ENCODE results near the gene ATP11B. TPM values are rescaled to one million over a fixed set of nuclear protein-coding genes. Genes with fewer than 3 reads are reported as not detected.

ATP11B gene
- total RNA-seq, 6 donors from 2014 or later, result 56.4 to 102 (median 83.2) TPM

DNA sequence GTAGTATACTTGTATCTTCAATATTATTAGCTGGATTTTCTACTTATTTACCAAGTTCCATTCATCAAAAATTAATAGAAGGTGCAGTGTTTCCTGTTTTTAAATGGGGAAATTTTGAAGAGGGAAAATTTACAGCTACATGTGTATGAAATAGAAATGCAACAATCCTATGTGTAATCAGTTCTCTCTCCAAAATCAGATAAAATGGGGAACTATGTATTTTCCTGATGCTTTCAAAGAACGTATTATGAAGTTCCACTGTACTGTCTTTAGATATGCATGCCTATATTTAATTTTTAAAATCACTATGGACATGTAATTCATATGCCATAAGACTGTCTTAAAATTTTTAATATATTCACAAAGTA, 143.6 kb downstream of the ATP11B start:
- ATAC-seq (ENCODE audit: low FRiP score in 2 of 2) (no peak), DNase-seq (no peak)
- no peak overlapping the region for H3K4me3 ChIP-seq
- TF ChIP-seq POLR2AphosphoS5 (IDR thresholded peaks at IDR 0.05) (no peak), EP300 (IDR thresholded peaks at IDR 0.05) (no peak), POLR2A (IDR thresholded peaks at IDR 0.05) (no peak)
- TF ChIP-seq, protein P1, sequence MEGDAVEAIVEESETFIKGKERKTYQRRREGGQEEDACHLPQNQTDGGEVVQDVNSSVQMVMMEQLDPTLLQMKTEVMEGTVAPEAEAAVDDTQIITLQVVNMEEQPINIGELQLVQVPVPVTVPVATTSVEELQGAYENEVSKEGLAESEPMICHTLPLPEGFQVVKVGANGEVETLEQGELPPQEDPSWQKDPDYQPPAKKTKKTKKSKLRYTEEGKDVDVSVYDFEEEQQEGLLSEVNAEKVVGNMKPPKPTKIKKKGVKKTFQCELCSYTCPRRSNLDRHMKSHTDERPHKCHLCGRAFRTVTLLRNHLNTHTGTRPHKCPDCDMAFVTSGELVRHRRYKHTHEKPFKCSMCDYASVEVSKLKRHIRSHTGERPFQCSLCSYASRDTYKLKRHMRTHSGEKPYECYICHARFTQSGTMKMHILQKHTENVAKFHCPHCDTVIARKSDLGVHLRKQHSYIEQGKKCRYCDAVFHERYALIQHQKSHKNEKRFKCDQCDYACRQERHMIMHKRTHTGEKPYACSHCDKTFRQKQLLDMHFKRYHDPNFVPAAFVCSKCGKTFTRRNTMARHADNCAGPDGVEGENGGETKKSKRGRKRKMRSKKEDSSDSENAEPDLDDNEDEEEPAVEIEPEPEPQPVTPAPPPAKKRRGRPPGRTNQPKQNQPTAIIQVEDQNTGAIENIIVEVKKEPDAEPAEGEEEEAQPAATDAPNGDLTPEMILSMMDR (IDR thresholded peaks at IDR 0.05), result no peak
- peaks cover 0 to 3% (median 0%) of the 10 kb centered on the region in 4 donors for H3K4me1 ChIP-seq
- peaks cover 0 to 6% (median 0%) of the 10 kb centered on the region in 4 donors for H3K36me3 ChIP-seq
- no peaks in the 10 kb centered on the region for H3K27me3 ChIP-seq
- H3K27ac ChIP-seq, result no peak overlapping the region
- peaks cover 0 to 10% (median 5%) of the 10 kb centered on the region in 4 donors for H3K9me3 ChIP-seq
- WGBS, 2 donors, result 63 to 73% methylated on average over 1 of the region's 1 CpG

DNA sequence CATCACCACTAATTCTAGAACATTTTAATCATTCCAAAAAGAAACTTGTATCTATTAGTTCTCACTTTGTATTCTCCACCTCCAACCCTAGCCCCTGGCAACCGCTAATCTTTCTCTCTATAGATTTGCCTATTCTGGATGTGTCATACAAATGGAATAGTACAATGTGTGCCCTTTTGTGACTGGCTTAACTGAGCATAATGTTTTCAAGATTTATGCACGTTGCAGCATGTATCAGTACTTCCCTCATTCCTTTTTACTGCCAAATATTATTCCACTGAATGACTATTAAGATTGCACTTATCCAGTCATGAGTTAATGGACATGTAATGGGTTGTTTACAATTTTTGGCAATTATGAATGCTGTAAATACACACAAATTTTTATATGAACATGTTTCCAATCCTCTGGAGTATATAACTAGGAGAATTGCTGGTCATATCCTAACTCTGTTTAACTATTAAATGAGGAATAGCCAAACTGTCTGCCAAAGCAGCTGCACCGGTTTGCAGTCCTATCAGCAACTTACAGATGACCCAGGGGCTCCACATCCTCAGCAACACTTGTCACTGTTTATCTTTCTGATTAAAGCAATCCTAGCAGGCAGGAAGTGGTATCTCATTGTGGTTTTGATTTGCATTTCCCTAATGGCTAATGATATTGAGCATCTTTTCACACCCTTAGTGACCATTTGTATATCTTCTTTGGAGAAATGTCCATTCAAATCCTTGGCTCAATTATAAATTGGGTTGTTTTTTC, 144.2 kb downstream of the ATP11B start:
- ATAC-seq (ENCODE audit: low FRiP score in 2 of 2) (no peak), DNase-seq (no peak)
- Histone ChIP-seq H3K27ac (no peak overlapping the region), H3K4me1 (peaks cover 0 to 3% (median 0%) of the 10 kb centered on the region in 4 donors), H3K4me3 (no peak overlapping the region), H3K27me3 (no peaks in the 10 kb centered on the region), H3K9me3 (peaks cover 0 to 5% (median 2%) of the 10 kb centered on the region in 4 donors), H3K36me3 (peaks cover 0 to 6% (median 0%) of the 10 kb centered on the region in 4 donors)
- TF ChIP-seq EP300 (IDR thresholded peaks at IDR 0.05) (no peak), POLR2AphosphoS5 (IDR thresholded peaks at IDR 0.05) (no peak), POLR2A (IDR thresholded peaks at IDR 0.05) (no peak)
- TF ChIP-seq, protein P1 (IDR thresholded peaks at IDR 0.05), result no peak
- 54 to 60% methylated on average over 3 of the region's 3 CpGs for WGBS, 2 donors

DNA sequence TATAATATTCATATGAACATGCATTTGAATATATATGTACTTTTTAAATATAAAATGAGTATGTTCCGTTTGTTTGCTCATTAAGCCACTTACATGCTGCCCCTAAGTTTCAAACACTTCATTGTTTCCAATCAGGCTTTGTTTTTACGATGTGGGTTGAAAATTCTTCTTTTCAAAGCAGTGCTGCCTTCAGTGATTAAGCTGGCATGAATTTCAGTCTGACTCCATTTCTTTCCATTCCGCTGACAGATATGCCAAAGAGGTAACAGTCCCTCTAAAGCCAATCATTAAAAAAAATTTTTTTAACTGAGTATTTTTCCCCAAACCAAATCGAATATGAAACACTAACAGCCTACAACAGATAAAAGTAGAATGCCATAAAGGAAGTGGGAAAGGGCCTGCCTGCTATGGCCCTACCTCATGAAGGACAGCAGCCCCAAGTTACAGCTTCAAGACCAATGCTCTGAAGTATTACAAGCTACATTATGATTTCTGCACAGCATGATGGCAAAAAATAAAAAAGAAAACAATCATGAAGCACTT, 147.0 kb downstream of the ATP11B start:
- TF ChIP-seq, protein P1 (IDR thresholded peaks at IDR 0.05), result no peak
- no peak for TF ChIP-seq POLR2A (IDR thresholded peaks at IDR 0.05)
- no peak for TF ChIP-seq POLR2AphosphoS5 (IDR thresholded peaks at IDR 0.05)
- TF ChIP-seq EP300 (IDR thresholded peaks at IDR 0.05), result no peak
- ATAC-seq (ENCODE audit: low FRiP score in 2 of 2) (no peak), DNase-seq (no peak)
- Histone ChIP-seq H3K4me1 (peaks cover 0 to 3% (median 0%) of the 10 kb centered on the region in 4 donors), H3K27ac (no peak overlapping the region), H3K4me3 (no peak overlapping the region), H3K36me3 (peaks cover 0 to 18% (median 7%) of the 10 kb centered on the region in 4 donors), H3K9me3 (no peaks in the 10 kb centered on the region), H3K27me3 (no peaks in the 10 kb centered on the region)
- WGBS, 2 donors, result 91 to 96% methylated on average over 4 of the region's 4 CpGs

DNA sequence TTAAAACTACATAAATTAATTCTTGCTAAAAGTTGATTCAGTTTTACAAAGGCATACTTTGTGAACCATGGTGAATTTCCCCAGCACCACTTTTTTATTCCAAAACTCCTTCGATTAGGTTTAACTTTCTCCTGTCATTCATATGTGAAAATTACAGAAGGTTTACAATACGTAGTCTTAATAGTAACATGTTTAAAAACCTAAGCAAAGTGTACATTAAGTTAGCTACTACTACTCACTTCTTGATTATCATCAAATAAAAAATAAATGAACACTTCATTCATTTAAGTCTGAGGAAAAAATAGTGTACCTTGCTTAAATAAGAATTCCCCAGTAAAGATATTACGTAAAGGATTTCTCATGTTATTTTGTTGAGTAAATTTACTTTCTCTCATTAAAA, 148.4 kb downstream of the ATP11B start:
- Histone ChIP-seq H3K4me1 (peaks cover 0 to 3% (median 0%) of the 10 kb centered on the region in 4 donors), H3K9me3 (no peaks in the 10 kb centered on the region), H3K36me3 (peaks cover 2 to 30% (median 15%) of the 10 kb centered on the region in 4 donors), H3K4me3 (no peak overlapping the region), H3K27me3 (no peaks in the 10 kb centered on the region), H3K27ac (no peak overlapping the region)
- 96 to 97% methylated on average over 3 of the region's 3 CpGs for WGBS, 2 donors
- DNase-seq, result no peak
- ATAC-seq (ENCODE audit: low FRiP score in 2 of 2), result no peak
- TF ChIP-seq POLR2AphosphoS5 (IDR thresholded peaks at IDR 0.05) (no peak), EP300 (IDR thresholded peaks at IDR 0.05) (no peak), POLR2A (IDR thresholded peaks at IDR 0.05) (no peak)
- TF ChIP-seq, protein P1 (IDR thresholded peaks at IDR 0.05), result no peak
